ENCODE measurements around the gene TRABD2B. TPM values are rescaled to one million over a fixed set of nuclear protein-coding genes. Genes with fewer than 3 reads are reported as not detected.
A peak's percentile ranks its signal among the peaks of the same experiment; 100 is the strongest.

The TRABD2B gene
- total and polyA plus RNA-seq, 2 of the 13 experiments (the other 11 are each of a cell fraction or from before 2014, with no cell fraction given): 0.04 TPM; not detected in 1

GRCh38 chr1:47840393-47841190 is 156.6 kb downstream of the TRABD2B start (continued):
- no peak for TF ChIP-seq ZBTB40 (IDR thresholded peaks at IDR 0.05)
- TF ChIP-seq ZBTB40 (CRISPR knock-in tag; IDR thresholded peaks at IDR 0.05): no peak; the same call in 1 of the 2 replicates
- no peak for TF ChIP-seq JUN (CRISPR knock-in tag; IDR thresholded peaks at IDR 0.05)
- TF ChIP-seq ZBTB34 (CRISPR knock-in tag; IDR thresholded peaks at IDR 0.05): no peak
- TF ChIP-seq TFAP4 (IDR thresholded peaks at IDR 0.05; ENCODE audit: borderline replicate concordance, low read depth): peak; percentile 47; the same call in 1 of the 2 replicates
- no peak for TF ChIP-seq NR0B2 (CRISPR knock-in tag; IDR thresholded peaks at IDR 0.05)
- TF ChIP-seq KAT8 (CRISPR knock-in tag; IDR thresholded peaks at IDR 0.05): 0 out of 2 replicates have a peak, but pooled peaks have one; percentile 35
- TF ChIP-seq ZNF772 (CRISPR knock-in tag; IDR thresholded peaks at IDR 0.05): peak; percentile 57; the same call in 1 of the 2 replicates
- TF ChIP-seq MIXL1 (CRISPR knock-in tag; IDR thresholded peaks at IDR 0.05): peak; percentile 39; the same call in 1 of the 2 replicates
- no peak for TF ChIP-seq ZNF512B (CRISPR knock-in tag; IDR thresholded peaks at IDR 0.05; ENCODE audit: borderline replicate concordance)
- no peak for TF ChIP-seq ATM (IDR thresholded peaks at IDR 0.05; ENCODE audit: borderline replicate concordance)
- TF ChIP-seq HMG20A (CRISPR knock-in tag; IDR thresholded peaks at IDR 0.05; ENCODE audit: borderline replicate concordance): peak; percentile 33; the same call in 1 of the 2 replicates
